ENCODE results near the gene LRRC3C.

LRRC3C gene

DNA sequence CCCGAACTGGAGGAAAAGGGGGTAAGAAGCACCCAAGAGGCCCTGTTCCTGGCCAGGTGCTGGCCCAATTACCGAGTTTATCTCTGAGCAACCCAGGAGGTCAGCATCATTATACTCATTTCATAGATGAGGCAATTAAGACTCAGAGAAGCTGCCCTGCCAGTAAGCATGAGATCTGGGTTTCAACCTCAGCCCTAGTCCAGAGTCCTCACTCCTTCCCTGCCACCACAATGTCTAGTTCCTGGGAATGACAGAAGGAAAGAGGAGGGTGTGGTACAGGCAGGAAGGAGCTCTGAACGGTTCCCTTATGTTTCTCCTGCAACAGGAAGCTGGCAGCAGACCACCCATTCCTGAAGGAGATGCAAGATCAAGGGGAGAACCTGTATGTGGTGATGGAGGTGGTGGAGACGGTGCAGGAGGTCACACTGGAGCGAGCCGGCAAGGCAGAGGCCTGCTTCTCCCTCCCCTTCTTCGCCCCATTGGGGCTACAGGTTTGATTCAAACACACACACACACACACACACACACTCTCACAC, 42.7 kb downstream of the LRRC3C start:
- Histone ChIP-seq H3K36me3 (ENCODE audit: insufficient read depth, low read length) (no peaks in the 10 kb centered on the region), H3K9me3 (ENCODE audit: control insufficient read depth, insufficient read depth, low read length) (no peaks in the 10 kb centered on the region), H3K4me1 (ENCODE audit: insufficient read depth, low read length) (no peaks in the 10 kb centered on the region), H3K9ac (ENCODE audit: low read depth, low read length) (no peak overlapping the region)

DNA sequence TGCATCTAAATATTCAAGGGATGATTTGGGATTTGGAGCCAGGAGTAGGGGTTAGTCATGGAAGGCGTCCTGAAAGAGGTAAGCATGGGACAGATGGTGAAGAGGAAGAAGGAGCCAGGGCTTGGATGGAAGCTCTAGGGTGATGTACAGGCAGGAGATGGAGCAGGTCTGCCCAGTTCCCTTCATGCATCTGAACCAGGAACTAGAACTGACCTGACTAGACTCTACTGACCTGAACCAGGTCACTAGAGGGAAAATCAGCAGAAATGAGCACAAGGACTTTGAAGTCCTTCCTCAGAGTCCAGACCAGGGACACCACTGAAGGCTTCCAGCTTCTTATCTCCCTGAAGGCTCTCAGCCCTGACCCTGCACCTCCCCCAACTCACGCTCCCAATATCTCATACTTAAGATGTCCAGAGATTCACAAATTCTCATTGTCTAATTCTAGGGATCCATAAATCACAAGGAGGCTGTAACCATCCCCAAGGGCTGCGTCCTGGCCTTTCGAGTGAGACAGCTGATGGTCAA, 43.6 kb downstream of the LRRC3C start:
- no peaks in the 10 kb centered on the region for H3K4me1 ChIP-seq (ENCODE audit: insufficient read depth, low read length)
- H3K9ac ChIP-seq (ENCODE audit: low read depth, low read length), result no peak overlapping the region
- H3K9me3 ChIP-seq (ENCODE audit: control insufficient read depth, insufficient read depth, low read length), result no peaks in the 10 kb centered on the region
- no peaks in the 10 kb centered on the region for H3K36me3 ChIP-seq (ENCODE audit: insufficient read depth, low read length)

DNA sequence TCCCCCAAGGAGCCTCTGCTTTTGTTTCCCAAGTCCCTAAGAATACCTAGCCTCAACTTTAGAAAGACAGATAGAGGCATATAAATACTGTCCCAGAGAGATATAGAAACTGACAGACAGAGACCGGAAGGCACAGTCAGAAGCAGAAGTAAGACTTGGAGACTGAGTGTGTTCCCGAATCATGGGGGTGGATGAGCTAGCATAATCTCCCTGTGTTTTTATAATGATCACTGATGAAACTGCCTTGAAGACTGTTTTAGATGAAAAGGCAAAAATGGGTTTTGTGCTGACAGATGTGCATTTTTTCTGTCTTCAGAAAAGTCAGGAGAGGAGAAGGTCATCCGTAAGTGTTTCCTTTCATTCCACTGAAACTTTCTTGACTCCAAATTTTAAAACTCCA, 44.7 kb downstream of the LRRC3C start:
- H3K9me3 ChIP-seq (ENCODE audit: control insufficient read depth, insufficient read depth, low read length), result no peaks in the 10 kb centered on the region
- H3K36me3 ChIP-seq (ENCODE audit: insufficient read depth, low read length), result no peaks in the 10 kb centered on the region
- no peaks in the 10 kb centered on the region for H3K4me1 ChIP-seq (ENCODE audit: insufficient read depth, low read length)
- no peak overlapping the region for H3K9ac ChIP-seq (ENCODE audit: low read depth, low read length)

DNA sequence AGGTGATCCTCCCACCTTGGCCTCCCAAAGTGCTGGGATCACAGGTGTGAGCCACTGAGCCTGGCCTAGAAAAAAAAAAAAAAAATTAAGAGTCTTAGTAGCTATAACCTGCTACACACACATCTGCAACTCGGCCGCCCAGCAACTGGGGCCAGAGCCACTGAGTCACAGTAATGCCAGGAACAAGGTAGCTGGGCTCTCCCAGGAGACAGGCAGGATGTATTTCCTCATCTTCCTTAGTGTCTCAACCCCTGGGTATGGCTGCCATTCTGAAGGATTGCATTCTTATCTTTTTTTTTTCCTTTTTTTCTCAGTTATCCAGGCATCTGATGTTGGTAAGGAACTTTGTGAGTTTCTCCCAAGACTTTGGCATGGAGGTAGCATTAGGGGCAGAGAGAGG, 46.0 kb downstream of the LRRC3C start:
- H3K9ac ChIP-seq (ENCODE audit: low read depth, low read length), result no peak overlapping the region

DNA sequence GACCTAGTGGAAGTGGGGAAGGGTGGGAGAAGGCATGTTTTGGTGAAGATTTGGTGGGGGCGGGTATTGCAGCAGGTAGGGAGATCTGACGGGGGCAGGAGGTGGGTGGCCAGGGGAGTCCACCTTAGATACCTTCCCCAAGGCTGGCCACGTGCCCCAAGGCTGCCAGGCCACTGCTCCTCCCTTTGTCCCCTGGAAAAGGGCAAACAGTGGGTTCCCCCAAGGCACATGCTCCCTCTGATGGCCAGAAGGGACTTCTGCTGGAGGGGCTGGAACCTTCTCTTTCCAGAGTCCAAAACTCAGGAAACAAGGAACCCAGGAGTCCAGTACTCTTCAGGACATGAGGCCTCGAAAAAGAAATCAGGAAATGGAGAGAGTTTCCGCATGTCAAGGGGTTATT, 46.9 kb downstream of the LRRC3C start:
- Histone ChIP-seq H3K4me1 (ENCODE audit: insufficient read depth, low read length) (peaks cover 6% of the 10 kb centered on the region), H3K9me3 (ENCODE audit: control insufficient read depth, insufficient read depth, low read length) (no peaks in the 10 kb centered on the region), H3K9ac (ENCODE audit: low read depth, low read length) (no peak overlapping the region), H3K36me3 (ENCODE audit: insufficient read depth, low read length) (no peaks in the 10 kb centered on the region)

More for the DNA sequence above, 46.0 kb downstream of the LRRC3C start:
- Histone ChIP-seq H3K9me3 (ENCODE audit: control insufficient read depth, insufficient read depth, low read length) (no peaks in the 10 kb centered on the region), H3K4me1 (ENCODE audit: insufficient read depth, low read length) (no peaks in the 10 kb centered on the region), H3K36me3 (ENCODE audit: insufficient read depth, low read length) (no peaks in the 10 kb centered on the region)

DNA sequence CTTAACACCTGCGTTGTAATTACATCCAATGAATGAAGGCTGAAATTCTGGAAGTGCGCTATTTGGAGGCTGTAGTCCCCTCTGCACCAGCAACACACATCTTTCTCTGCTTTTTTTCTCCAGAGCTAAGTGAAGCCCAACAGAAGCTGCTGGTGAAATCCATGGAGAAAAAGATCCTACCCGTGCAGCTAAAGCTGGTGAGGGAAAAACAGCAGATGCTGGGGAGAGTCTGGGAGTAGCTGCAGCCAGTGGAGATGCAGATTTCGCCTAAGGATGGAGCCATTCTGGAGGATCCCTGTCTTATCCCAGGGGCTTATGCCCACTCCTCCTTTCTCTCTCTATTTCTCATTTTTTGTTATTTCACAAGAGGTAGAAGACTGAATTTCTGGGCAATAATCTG, 48.3 kb downstream of the LRRC3C start:
- Histone ChIP-seq H3K36me3 (ENCODE audit: insufficient read depth, low read length) (no peaks in the 10 kb centered on the region), H3K9me3 (ENCODE audit: control insufficient read depth, insufficient read depth, low read length) (no peaks in the 10 kb centered on the region), H3K9ac (ENCODE audit: low read depth, low read length) (no peak overlapping the region), H3K4me1 (ENCODE audit: insufficient read depth, low read length) (peaks cover 9% of the 10 kb centered on the region)

DNA sequence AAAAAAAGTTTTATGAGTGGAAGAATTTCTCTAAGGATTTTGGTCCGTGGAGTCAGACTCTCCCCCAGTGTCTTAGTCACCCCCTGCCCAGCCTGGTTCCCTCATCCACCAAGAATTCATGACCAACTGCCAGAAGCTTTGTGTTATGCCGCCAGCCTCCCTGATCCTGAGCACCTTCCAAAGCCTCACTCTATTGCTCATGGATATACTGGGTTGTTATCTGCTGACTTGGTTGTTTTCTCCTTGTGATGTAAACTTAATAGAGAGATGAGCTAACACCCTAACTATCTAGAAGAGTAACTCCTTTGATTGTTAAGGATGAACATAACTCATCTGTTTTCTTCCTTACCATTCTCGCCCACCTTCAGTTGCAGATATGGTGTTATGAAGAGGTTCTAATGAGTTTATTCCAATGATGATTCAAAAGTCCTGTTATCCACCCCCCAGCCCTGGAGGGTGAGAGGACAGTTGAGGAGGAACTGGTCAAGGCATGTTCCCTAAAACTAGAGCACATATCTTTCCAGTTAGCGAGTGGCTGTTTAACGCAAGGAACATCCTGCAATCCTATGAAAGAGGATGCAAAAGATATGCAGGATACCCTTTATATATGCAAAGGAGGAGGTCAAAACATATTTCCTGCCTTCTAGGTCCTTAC, 51.6 kb downstream of the LRRC3C start:
- 0 out of 2 replicates have a peak, but pooled peaks cover 1% of the 10 kb centered on the region for H3K36me3 ChIP-seq (ENCODE audit: insufficient read depth, low read length)
- no peaks in the 10 kb centered on the region for H3K9me3 ChIP-seq (ENCODE audit: control insufficient read depth, insufficient read depth, low read length)
- H3K9ac ChIP-seq (ENCODE audit: low read depth, low read length), result peak overlapping the region; percentile 66
- H3K4me1 ChIP-seq (ENCODE audit: insufficient read depth, low read length), result peaks cover 9% of the 10 kb centered on the region

DNA sequence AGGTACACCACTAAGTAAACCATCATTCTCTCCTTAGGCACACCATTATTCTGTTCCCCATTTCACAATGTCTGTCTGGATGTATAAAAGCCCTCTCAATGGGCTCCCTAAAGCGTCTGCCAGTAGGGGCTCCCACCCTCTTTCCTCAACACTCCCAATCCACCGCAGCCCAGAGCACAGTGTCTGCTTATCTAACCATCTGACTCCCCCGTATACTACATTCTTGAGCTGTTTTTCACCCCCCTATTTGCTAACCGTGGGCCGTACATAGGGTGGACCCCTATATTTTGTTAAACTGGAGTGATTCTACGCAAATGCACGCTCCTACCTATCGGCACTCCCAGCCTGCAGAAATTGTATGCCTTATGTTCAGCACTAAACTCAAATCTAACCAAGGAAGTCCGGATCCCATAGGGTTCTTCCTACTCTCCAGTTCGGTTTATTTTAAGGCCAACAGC, 52.4 kb downstream of the LRRC3C start:
- Histone ChIP-seq H3K4me1 (ENCODE audit: insufficient read depth, low read length) (peaks cover 9% of the 10 kb centered on the region), H3K9ac (ENCODE audit: low read depth, low read length) (peak overlapping the region; percentile 66), H3K36me3 (ENCODE audit: insufficient read depth, low read length) (peaks cover 8% of the 10 kb centered on the region), H3K9me3 (ENCODE audit: control insufficient read depth, insufficient read depth, low read length) (no peaks in the 10 kb centered on the region)

DNA sequence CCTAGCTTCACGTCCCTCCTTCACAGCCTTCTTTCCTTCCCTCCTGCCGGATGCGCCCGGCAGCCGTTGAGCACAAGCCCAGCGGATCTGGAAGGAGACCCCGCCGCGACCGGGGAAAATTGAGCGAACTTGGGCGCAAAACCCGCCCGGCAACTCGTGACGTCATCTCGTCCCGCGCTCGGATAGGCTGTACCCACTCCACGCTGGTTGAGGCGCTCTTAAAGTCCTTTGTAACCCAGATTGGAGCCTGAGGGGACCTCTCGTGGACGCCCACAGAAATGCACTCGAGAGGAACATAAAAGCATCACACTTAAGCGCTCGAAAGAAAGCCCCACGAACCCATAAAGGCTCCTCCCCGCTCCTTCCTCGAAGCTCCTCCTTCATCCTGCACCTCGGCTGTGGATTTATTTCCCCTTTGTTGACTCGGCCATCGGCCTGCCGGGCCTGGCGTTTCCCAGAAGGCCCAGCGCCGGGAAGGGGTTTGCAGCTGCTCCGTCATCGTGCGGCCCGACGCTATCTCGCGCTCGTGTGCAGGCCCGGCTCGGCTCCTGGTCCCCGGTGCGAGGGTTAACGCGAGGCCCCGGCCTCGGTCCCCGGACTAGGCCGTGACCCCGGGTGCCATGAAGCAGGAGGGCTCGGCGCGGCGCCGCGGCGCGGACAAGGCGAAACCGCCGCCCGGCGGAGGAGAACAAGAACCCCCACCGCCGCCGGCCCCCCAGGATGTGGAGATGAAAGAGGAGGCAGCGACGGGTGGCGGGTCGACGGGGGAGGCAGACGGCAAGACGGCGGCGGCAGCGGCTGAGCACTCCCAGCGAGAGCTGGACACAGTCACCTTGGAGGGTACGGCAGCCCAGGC, 53.0 kb downstream of the LRRC3C start, which contains the start of gene PSMD3:
Gene PSMD3 (plus strand): TSS at position 457 of the 856 bp plus-strand sequence. CDS start 164 bp downstream, at position 621.
- H3K9ac ChIP-seq (ENCODE audit: low read depth, low read length), result peak within 1 kb of the TSS; percentile 66
- peaks cover 9% of the 10 kb centered on the region for H3K4me1 ChIP-seq (ENCODE audit: insufficient read depth, low read length)
- no peaks in the 10 kb centered on the region for H3K9me3 ChIP-seq (ENCODE audit: control insufficient read depth, insufficient read depth, low read length)
- peaks cover 14% of the 10 kb centered on the region for H3K36me3 ChIP-seq (ENCODE audit: insufficient read depth, low read length)

DNA sequence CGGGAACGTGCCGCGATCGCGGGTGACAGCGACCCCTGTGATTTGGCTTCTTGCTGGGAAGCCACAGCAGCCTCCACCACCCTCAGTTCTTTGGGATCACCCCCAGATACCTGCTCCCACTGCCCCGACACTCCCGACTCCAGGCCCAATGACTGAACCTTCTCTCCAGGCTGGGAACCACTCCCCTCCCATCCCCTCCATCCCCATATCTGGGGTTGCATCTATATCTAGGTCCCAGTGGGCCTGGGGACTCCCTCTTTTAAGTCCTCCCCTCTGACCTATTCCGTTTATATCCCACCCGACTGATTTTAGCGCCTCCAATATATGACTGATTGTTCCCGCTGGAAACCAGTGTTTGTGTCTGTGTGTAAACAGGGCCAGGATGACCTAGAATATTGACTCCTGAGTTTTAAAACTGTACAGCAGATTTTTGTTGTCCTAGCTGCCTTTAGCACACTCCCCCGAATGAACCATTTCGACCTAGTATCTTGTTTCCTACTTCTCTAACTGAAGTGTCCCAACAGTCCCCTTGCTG, 53.7 kb downstream of the LRRC3C start:
- Histone ChIP-seq H3K36me3 (ENCODE audit: insufficient read depth, low read length) (peaks cover 17% of the 10 kb centered on the region), H3K4me1 (ENCODE audit: insufficient read depth, low read length) (peaks cover 9% of the 10 kb centered on the region), H3K9me3 (ENCODE audit: control insufficient read depth, insufficient read depth, low read length) (no peaks in the 10 kb centered on the region), H3K9ac (ENCODE audit: low read depth, low read length) (peak overlapping the region; percentile 66)

DNA sequence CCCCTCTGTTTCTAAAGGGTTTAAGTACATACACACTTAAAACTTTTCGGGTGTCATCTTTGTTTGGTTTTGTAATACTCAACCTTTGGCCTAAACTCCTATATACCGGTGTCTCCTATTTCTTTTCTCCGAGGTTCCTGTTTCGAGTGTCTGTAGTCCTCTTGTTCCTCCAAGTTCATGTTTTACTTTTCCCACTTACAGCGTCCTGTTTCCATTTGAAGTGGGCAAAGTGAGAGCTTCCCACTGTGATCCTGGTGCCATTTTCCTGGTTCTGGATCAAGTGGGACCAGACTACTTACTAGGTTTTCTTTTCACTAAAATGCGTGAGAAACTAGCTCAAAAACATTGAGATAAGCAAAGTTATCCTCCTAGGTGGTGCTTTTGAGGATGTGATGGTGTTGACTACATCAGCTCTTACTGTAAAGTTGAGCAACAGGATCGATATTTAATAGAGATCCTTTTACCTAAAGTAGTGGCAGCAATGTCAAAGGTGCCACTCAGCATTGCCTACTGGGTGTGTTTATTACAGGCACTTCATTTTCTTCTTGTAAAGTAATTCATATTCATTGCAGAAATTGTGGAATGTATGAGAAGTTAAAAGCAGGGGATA, 54.3 kb downstream of the LRRC3C start:
- Histone ChIP-seq H3K4me1 (ENCODE audit: insufficient read depth, low read length) (peaks cover 9% of the 10 kb centered on the region), H3K36me3 (ENCODE audit: insufficient read depth, low read length) (peaks cover 22% of the 10 kb centered on the region), H3K9me3 (ENCODE audit: control insufficient read depth, insufficient read depth, low read length) (no peaks in the 10 kb centered on the region), H3K9ac (ENCODE audit: low read depth, low read length) (peak overlapping the region; percentile 66)

DNA sequence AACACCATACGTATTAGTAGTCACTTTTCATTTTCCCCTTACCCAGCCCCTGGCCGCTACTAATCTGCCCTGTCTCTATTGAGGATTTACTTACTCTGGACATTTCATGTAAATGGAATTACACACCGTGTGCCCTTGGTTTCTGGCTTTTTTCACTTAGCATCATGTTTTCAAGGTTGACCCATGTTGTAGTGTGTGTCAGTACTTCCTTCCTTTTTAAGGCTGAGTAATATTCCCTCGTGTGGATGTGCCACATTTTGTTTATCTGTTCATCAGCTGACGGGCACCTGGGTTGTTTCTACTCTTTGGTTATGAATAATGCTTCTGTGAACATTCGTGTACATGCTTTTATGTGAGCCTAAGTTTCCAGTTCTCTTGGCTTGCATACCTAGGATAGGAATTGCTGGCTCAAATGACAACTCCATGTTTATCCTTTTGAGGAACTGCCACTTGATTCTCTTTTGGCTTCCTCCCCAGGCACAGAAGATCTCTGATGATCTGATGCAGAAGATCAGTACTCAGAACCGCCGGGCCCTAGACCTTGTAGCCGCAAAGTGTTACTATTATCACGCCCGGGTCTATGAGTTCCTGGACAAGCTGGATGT, 60.8 kb downstream of the LRRC3C start:
- H3K4me1 ChIP-seq (ENCODE audit: insufficient read depth, low read length), result no peaks in the 10 kb centered on the region
- H3K9ac ChIP-seq (ENCODE audit: low read depth, low read length), result no peak overlapping the region
- H3K36me3 ChIP-seq (ENCODE audit: insufficient read depth, low read length), result peaks cover 45% of the 10 kb centered on the region
- no peaks in the 10 kb centered on the region for H3K9me3 ChIP-seq (ENCODE audit: control insufficient read depth, insufficient read depth, low read length)

DNA sequence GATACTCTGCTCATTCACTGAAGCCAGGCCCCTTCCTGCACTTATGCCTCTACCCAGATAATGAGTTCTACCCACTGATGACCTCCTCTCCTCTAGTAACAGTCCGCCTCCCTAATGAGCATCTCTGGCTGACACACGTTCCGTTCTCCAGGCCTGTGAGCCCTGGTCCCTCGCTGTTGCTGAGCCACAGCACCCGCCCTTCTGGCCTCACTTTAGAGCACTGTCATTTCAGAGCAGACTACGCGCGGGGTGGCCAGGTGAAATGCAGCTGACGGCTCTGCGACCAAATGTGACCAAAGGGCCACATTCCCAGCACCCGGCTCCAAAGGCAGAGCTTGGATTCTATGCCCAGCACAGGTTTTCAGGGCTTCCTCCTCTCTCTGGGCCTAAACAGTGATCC, 66.9 kb downstream of the LRRC3C start:
- Histone ChIP-seq H3K9ac (ENCODE audit: low read depth, low read length) (no peak overlapping the region), H3K4me1 (ENCODE audit: insufficient read depth, low read length) (peaks cover 4% of the 10 kb centered on the region; the same call in 1 of the 2 replicates), H3K36me3 (ENCODE audit: insufficient read depth, low read length) (peaks cover 11% of the 10 kb centered on the region), H3K9me3 (ENCODE audit: control insufficient read depth, insufficient read depth, low read length) (no peaks in the 10 kb centered on the region)

Measured in ES-I3 (cell line).